T47D (cell line): ENCODE measurements around the gene UNK.
A peak's percentile ranks its signal among the peaks of the same experiment; 100 is the strongest.
"Not testable (repeated sequence)": the region's sequence is repeated elsewhere in the genome, so short reads cannot be mapped to it uniquely, and the experiment has no call there.

ENCODE experiments used
- DNase-seq, 2 experiments: peaks; one replicate each; pipeline versions ENCODE4 v3.0.0 to v3.0.0-alpha.2; 2011 to 2012; ENCODE audit warnings: low read depth in 1 of 2, low spot score in 1 of 2
- JUND ChIP-seq: IDR thresholded peaks from 2 replicates; pipeline ENCODE4 v1.6.1; 2012; ENCODE audit warnings: low read depth
- in situ Hi-C: cut with HindIII; loops from 2 replicates; pipeline ENCODE4 v1.10.0; 2016; ENCODE audit warnings: low sequenced_read_pairs, low pct_unique_long_range_greater_than_20kb

The UNK gene

DNA sequence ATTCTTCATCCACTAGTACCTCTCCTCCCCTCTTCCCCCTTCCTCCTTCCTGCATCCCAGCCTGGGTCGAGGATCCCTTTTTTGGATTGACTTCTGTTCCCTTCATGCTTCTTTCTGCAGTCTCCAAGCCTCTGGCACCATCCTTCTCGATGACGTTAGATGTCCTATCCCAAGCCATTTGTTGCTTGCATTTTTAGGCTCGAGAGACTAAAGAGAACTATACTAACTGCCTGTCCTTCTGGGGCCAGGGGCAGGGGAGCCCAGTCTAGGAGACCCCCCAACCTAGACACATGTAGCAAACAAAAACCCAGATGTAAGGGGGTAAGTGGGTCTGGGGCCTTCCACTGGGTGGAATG lies 23.9 kb downstream of the UNK start:
- TF ChIP-seq JUND, result no peak
- in situ Hi-C loops, result no loop called here
- no peak for DNase-seq

DNA sequence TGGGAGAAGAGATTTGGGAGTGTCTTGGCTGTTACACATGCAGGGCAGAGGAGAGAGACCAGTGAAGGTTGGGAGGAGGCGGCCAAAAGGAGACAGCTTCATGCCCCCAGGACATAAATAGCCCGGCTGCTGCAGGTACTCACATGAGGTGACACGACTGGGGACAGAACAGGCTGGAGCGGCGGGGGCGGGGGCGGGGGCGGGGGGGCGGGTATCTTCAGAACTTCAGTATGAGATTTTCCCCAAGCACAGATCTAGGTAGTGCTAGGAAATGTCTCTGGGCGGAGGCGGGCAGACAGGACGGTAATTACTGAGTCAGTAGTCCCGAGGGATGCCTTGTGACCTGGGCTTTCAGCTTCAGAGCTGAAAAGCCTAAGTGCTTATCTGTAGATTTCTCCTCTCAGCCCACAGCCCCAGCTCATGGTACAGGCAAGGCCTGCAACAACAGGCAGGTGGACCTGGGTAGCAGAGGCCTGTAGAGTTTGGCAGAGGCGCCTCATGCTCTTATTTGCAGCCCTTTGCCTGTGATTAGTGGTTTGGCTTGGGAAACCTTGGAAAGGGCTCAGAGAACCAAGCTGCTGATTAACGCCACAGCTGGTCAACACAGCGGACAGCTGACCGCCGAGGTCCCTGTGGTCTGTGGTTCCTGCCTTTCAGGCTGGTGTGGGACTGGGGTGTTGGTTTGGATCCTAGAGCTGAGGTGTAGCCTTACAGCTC lies 24.5 kb downstream of the UNK start:
- no peak for TF ChIP-seq JUND
- in situ Hi-C loops, result no loop called here
- DNase-seq, result no peak

DNA sequence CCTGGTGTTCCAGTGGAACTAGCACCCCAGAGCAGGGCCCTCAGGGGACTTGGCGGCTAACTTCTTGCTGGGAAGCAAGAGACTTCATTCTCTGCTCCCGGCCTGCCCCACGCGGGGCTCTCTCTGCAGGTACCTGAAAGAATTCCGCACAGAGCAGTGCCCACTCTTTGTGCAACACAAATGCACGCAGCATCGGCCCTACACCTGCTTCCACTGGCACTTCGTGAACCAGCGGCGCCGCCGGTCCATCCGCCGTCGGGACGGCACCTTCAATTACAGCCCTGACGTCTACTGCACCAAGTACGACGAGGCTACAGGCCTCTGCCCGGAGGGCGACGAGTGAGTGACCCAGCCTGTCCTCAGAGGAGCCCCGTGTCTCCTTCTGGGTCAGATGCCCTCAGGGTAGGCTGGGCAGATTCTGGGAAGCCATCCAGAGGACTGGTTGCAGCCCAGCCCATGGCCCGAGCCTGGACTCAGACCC lies 25.1 kb downstream of the UNK start:
- in situ Hi-C loops, result no loop called here

DNA sequence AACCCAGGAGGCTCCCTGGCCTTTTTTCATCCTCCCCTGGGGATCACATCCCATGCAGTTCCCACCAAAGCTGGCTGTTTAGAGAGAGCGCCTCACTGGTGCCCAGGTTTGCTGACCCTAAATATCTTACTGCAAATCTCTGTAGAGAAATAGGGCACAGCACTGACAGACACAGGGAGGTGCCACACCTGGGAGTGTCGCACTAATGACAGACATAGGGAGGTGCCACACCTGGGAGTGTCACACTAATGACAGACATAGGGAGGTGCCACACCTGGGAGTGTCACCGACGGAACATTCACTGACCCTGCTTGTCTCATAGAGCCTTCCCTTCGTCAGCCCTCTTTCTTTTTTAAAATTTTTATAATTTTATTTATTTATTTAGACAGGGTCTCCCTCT lies 25.6 kb downstream of the UNK start:
- in situ Hi-C loops, result no loop called here
- peak in 1 of 2 experiments; percentile 55 for DNase-seq
- no peak for TF ChIP-seq JUND

More for the DNA sequence above, 25.1 kb downstream of the UNK start:
- TF ChIP-seq JUND, result no peak
- DNase-seq, result no peak

DNA sequence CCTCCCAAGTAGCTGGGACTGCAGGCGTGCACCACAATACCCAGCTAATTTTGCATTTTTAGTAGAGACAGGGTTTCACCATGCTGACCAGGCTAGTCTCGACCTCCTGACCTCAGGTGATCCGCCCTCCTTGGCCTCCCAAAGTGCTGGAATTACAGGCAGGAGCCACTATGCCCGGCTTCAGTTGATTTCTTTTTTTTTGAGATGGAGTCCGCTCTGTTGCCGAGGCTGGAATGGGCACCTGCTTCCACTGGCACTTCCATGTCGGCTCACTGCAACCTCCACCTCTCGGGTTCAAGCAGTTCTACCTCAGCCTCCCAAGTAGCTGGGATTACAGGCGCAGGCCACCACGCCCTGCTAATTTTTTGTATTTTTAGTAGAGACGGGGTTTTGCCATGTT lies 26.1 kb downstream of the UNK start:
- DNase-seq, in situ Hi-C loops: not testable (repeated sequence)

DNA sequence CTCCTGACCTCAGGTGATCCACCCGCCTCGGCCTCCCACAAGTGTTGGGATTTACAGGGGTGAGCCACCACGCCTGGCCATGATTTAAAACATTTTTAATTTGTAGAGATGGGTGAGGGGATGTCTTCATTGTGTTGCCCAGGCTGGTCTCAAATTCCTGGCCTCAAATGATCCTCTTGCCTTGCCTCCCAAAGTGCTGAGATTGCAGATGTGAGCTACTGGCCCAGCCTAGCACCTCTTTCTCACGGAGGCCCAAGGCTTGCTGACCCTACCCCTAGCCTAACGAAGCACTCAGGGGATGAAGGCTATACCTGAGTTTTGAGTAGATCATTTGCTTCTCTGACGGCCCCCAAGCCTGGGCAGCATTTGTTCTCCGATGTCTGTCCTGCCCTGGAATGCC lies 26.6 kb downstream of the UNK start:
- no peak for TF ChIP-seq JUND
- in situ Hi-C loops, result no loop called here
- DNase-seq, result no peak

DNA sequence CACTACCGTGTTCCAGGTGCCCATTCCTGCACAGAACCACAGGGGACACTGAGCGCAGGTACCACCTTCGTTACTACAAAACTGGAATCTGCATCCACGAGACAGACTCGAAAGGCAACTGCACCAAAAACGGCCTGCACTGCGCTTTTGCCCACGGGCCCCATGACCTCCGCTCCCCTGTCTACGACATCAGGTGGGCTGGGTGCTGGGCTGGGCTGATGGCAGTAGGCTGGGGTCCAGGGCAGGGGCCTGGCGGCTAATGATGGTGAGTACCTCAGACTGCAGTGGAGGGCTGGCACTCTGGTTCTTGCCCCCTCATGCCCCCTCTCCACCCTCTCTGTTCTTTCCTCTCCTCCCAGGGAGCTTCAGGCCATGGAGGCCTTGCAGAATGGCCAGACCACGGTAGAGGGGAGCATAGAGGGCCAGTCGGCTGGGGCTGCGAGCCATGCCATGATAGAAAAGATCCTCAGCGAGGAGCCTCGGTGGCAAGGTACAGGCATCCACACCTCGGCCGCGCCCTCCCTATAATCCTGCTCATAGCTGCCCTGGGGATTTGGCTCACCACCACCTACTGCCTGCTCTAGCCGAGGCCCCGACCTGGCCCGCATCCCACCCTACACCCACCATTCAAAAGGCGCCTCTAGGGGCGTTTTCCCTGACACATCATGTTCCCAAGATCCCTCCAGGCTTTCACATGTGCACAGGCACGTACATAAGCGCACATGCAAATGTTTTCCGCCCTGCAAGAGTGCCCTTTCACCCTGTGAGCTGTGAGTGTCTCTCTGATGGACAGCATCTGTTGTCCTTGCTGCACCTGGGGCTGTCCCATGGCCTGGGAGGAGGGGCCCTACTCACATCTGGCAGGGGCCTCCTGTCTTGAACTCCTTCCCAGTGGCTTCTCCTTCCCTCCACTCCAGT lies 27.7 kb downstream of the UNK start:
- TF ChIP-seq JUND, result no peak
- DNase-seq, result no peak
- in situ Hi-C loops, result no loop called here

DNA sequence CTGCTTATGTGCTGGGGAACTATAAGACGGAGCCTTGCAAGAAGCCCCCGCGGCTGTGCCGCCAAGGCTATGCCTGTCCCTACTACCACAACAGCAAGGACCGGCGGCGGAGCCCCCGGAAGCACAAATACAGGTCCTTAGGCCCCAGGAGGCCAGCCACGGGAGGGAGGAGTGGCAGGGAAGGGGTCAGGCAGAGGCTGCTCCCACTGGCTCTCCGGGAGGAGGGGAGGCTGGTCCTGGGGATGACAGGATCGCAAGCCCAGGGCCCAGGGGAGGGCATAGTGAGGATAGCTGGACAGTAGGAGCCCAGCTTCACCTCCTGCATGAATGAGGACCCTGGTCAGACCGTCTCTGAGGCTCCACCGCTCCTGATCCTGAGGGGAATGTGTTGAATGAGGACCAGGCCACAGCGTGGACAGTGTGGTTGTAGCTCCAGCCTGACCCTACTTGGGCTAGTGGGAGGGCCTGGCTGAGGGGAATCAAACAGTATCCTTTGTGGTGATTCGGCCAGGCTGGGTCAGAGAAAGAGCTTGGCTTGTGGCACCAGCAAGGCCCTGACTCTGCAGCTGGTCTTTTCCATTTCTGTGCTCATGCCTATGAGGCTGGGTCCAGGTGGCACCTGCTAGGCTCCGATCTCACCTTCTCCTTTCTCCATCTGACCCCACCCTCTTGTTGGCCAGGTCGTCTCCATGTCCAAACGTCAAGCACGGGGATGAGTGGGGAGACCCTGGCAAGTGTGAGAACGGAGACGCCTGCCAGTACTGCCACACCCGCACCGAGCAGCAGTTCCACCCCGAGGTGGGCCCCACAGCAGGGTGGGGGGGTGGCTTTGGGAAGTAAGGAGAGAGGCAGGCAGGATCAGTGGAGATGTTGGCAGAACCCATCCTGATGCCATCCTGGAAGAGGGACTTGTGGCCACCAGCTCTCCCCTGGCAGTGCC lies 28.7 kb downstream of the UNK start:
- no peak for TF ChIP-seq JUND
- in situ Hi-C loops, result no loop called here
- DNase-seq, result no peak

DNA sequence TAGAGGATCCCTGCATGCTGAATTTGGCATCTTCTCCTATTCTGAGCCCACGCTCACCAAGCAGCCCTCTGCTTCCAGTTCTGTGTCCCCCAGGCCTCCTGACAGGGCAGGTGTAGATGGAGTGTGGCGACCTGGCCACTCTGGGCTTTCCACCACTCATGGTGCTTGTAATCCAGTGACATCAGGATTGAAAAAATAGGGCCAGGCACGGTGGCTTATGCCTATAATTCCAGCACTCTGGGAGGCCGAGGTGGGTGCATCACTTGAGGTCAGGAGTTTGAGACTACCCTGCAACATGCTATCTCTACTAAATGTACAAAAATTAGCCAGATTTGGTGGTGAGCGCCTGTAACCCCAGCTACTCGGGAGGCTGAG lies 29.4 kb downstream of the UNK start:
- TF ChIP-seq JUND, result no peak
- no peak for DNase-seq
- in situ Hi-C loops, result no loop called here

DNA sequence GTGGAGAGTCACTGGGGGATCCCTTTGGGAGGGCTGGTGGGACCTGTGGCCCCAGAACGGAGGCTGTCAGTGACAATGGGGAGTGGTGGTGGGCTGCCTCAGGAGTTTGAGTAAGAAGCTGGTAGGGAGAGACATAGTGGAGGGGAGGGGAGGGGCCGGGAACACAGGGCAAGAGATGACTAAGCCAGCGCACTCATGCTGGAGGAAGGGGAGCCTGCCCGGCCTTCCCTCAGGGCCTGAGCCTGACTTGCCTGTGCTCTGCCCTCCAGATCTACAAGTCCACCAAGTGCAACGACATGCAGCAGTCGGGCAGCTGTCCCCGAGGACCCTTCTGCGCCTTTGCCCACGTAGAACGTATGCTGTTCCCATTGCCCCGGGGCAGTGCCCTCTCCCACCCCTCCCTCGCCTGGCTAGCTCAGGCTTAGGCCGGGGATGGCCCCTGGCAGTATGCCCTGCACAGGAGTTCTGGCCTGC lies 30.3 kb downstream of the UNK start:
- DNase-seq, result no peak
- in situ Hi-C loops, result no loop called here
- TF ChIP-seq JUND, result no peak

DNA sequence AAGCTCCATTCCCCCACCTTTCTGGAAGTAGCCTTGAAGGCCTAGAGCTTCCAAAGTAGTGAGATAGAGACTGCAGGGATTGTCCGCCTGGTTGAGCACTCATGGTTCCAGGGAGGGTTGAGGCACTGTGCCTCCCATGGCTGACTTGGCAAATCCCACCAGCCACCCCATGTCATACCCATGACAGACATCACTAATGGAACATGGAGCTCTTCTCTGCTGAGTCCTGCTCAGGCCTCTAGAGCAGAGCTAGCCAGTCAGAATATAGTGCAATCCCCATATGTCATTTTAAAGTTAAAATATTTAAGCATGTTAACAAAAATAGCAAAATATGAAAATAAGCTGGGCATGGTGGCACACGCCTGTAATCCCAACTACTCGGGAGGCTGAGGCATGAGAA lies 30.8 kb downstream of the UNK start:
- no peak for TF ChIP-seq JUND
- no peak for DNase-seq
- in situ Hi-C loops, result no loop called here

DNA sequence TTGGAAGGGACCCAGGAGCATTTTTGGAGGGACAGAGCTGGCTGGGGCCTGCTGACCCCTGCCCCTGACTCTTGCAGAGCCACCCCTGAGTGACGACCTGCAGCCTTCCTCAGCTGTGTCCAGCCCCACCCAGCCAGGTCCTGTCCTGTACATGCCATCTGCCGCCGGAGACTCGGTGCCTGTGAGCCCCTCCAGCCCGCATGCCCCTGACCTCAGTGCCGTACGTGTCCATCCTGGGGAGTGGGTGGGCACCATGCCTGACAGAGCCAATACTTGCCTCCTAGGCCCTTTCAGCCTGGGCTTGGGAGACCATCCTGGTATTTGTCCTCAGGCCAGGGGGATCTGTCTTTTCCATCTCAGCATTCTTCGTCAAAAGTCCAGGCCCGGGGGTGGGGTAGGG lies 32.1 kb downstream of the UNK start:
- no peak for TF ChIP-seq JUND
- in situ Hi-C loops, result no loop called here

More for the DNA sequence above, 32.1 kb downstream of the UNK start:
- no peak for DNase-seq
